Measurements from ENCODE around the gene MPP7.

The MPP7 gene

GRCh38 chr10:28266449-28267224 is 36.2 kb downstream of the MPP7 start:
- FAIRE-seq = no peak

DNA sequence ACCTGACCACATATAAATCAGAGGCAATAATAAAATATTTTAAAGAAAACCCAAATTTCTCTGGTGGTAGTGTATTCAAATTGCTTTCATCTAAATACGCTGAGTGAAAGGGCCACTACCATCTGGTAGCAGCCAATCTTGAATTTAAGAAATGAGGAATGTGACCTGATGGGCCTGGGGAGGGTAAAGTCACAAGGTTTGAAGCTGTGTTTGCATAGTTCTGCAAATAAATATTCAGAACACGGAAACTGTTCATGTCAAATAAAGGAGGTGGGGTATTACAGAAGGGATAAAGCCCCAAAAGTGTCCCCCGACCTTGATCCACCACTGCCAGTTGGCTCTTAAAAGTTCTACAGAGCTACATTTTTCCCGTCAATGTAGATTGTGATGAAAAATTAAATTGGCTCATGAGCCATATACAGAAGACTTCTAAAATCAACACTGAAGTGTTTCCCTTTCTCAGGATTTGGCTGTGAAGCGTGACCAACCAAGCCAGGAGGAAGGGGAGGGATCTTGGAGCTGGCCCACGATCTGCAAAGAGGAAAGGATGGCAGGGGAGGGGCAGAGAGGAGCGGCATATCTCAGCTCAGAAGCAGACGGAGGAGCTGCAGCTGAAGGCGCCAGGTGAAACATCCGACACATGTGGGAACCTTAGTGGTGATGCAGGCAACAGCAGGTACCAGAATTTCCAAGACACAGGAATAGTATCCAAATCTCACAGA is 39.6 kb downstream of the MPP7 start:
- no peak for FAIRE-seq

DNA sequence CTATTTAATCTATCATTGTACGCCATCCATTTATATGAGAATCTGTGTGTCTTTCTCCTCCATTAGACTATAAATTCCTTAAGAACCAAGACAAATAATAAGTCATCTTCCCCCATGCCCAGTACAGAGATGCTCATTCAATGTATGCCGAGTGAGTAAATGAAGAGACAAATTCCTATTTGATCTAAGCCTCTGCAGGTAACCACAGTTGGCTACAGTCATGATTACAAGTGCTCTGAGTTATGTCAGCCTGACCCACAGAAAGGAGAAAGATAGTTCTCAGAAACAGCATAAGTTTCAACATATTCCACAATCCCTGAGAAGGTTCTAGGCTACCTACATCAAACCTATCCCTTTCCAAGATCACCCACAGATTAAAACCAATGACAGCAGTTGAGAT is 46.1 kb downstream of the MPP7 start:
- no peak for FAIRE-seq

DNA sequence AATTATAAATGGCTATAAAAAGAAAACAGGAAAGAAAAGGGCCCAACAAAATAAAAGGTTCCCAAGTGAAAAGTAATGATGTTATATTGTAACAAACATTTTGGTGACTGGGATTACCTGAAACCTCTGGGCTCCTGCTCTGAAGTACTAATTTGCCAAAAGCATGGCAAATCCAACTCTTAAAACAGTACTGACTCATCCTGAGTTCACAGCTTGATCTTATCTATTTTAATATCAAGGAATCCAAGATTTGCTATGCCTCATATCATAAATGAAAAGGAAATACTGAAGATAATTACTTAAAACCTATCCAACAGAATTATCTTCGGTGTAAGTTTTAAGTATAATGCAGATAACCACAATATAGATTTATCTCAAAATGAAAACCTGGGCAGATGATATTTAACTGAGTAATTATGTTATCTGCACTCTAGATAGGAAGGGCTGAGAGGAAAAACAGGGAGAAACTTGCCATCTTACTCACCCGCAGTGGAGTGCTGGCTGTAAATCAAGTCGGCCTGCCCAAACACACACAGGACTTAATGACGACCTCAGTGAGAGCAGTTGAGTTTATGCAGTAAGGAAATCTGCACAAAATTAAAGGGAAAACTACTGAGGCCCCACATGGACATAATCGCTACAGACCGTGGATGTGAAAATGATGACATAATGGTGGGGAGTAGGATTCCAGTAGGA is 48.4 kb downstream of the MPP7 start:
- no peak for FAIRE-seq

DNA sequence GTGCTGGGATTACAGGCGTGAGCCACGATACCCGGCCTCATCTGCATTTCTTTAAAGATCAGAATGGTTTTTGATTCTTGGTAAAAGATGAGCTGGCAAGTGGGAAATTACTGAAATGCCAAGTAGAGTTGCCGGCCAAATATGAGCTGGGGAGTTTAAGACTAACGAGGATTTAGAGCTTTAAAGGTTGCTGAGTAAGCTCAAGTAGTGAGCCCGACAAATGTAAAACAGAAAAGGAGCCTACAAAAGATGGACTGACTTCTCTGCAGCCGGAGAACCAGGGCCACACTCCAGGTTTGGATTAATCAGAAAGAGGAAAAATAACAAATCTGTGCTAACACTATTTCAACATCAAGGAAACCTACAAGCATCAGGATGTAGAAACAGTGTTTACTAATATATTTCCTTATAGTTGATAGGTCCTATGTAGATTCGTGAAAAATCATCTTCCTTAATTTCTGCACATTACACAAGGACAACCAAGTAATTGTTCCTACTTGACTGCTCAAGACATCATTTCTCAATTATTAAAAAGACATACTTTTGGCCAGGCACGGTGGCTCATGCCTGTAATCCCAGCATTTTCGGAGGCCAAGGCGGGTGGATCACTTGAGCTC is 49.6 kb downstream of the MPP7 start:
- no peak for FAIRE-seq
